Measurements from ENCODE around the gene PCDHA8.

Gene PCDHA8

DNA sequence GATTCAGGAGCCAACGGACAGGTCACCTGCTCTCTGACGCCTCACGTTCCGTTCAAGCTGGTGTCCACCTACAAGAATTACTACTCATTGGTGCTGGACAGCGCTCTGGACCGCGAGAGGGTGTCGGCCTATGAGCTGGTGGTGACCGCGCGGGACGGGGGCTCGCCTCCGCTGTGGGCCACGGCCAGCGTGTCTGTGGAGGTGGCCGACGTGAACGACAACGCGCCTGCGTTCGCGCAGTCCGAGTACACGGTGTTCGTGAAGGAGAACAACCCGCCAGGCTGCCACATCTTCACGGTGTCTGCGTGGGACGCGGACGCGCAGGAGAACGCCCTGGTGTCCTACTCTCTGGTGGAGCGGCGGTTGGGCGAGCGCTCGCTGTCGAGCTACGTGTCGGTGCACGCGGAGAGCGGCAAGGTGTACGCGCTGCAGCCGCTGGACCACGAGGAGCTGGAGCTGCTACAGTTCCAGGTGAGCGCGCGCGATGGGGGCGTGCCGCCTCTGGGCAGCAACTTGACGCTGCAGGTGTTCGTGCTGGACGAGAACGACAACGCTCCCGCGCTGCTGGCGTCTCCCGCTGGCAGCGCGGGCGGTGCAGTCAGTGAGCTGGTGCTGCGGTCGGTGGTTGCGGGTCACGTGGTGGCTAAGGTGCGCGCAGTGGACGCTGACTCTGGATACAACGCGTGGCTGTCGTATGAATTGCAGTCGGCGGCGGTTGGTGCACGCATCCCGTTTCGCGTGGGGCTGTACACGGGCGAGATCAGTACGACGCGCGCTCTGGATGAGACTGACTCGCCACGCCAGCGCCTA lies 16.4 kb downstream of the PCDHA8 start:
- TF ChIP-seq, protein P1, sequence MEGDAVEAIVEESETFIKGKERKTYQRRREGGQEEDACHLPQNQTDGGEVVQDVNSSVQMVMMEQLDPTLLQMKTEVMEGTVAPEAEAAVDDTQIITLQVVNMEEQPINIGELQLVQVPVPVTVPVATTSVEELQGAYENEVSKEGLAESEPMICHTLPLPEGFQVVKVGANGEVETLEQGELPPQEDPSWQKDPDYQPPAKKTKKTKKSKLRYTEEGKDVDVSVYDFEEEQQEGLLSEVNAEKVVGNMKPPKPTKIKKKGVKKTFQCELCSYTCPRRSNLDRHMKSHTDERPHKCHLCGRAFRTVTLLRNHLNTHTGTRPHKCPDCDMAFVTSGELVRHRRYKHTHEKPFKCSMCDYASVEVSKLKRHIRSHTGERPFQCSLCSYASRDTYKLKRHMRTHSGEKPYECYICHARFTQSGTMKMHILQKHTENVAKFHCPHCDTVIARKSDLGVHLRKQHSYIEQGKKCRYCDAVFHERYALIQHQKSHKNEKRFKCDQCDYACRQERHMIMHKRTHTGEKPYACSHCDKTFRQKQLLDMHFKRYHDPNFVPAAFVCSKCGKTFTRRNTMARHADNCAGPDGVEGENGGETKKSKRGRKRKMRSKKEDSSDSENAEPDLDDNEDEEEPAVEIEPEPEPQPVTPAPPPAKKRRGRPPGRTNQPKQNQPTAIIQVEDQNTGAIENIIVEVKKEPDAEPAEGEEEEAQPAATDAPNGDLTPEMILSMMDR (IDR thresholded peaks at IDR 0.05), result no peak

DNA sequence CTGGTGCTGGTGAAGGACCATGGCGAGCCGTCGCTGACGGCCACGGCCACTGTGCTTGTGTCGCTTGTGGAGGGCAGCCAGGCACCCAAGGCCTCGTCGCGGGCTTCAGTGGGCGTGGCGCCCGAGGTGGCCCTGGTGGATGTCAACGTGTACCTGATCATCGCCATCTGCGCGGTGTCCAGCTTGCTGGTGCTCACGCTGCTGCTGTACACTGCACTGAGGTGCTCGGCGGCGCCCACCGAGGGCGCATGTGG lies 16.9 kb downstream of the PCDHA8 start:
- TF ChIP-seq, protein P1 (IDR thresholded peaks at IDR 0.05), result no peak

DNA sequence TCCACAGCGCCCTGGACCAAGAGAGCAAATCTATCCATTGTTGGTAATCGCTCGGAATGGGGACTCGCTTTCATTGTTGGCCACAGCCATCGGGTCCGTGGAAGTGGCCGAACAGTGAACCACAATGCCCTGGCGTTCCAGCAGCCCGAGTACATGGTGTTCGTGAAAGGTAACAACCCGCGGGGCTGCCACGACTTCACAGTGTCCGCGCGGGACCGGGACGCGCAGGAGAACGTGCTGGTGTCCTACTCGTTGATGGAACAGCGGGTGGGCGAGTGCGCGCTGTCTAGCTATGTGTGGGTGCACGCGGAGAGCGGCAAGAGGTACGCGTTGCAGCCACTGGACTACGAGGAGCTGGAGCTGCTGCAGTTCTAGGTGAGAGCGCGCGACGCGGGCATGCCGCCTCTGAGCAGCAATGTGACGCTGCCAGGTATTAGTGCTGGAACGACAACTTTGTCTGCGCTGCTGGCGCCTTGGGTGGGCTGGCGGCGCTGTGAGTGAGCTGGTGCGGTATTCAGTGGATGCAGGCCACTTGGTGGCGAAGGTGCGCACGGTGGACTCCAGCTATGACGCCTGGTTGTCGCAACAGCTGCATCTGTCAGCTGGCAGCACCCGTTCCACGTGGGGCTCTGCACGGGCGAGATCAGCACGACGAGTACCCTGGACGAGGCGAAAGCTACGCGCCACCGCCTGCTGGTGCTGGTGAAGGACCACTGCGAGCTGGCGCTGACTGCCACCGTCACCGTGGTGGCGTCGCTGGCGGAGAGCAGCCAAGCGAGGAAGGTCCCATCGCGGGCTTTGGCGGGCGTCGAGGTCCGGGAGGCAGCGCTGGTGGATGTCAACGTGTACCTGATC lies 21.7 kb downstream of the PCDHA8 start:
- TF ChIP-seq, protein P1 (IDR thresholded peaks at IDR 0.05), result no peak

GRCh38 chr5:140868721-140869554 lies 28.0 kb downstream of the PCDHA8 start, which contains the start of gene PCDHA11:
TSS of gene PCDHA11 (plus strand) at chr5:140868957. CDS start at chr5:140869104, 147 bp downstream.
- TF ChIP-seq, protein P1 (IDR thresholded peaks at IDR 0.05), result peak; percentile 56

GRCh38 chr5:140869555-140869886 lies 28.5 kb downstream of the PCDHA8 start:
- TF ChIP-seq, protein P1 (IDR thresholded peaks at IDR 0.05), result no peak; the same call in 1 of the 2 replicates

DNA sequence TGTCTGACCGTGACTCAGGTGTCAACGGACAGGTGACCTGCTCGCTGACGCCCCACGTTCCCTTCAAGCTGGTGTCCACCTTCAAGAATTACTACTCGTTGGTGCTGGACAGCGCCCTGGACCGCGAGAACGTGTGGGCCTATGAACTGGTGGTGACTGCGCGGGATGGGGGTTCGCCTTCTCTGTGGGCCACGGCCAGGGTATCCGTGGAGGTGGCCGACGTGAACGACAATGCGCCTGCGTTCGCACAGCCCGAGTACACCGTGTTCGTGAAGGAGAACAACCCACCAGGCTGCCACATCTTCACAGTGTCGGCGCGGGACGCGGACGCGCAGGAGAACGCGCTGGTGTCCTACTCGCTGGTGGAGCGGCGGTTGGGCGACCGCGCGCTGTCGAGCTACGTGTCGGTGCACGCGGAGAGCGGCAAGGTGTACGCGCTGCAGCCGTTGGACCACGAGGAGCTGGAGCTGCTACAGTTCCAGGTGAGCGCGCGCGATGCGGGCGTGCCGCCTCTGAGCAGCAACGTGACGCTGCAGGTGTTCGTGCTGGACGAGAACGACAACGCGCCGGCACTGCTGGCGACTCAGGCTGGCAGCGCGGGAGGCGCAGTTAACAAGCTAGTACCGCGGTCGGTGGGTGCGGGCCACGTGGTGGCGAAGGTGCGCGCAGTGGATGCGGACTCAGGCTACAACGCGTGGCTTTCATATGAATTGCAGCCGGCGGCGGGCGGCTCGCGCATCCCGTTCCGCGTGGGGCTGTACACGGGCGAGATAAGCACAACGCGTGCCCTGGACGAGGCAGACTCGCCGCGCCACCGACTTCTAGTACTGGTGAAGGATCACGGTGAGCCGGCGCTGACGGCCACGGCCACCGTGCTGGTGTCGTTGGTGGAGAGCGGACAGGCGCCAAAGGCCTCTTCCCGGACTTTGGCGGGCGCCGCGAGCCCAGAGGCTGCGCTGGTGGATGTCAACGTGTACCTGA lies 29.5 kb downstream of the PCDHA8 start:
- TF ChIP-seq, protein P1 (IDR thresholded peaks at IDR 0.05), result no peak

Data from LNCAP (cell line).